HEK293T (cell line): Measurements from ENCODE around the gene AGBL4.

Source experiments
- CTCF ChIA-PET: fragments of 350-600 bp; formaldehyde crosslinking; extraction: SDS; loops from one replicate; lab custom pipeline; 2021; ENCODE audit warnings: antibody characterized with exemption, inconsistent platforms; lab: Yijun Ruan, JAX
- POLR2A ChIA-PET: fragments of 350-600 bp; formaldehyde crosslinking; extraction: SDS; loops from one replicate; lab custom pipeline; 2020; ENCODE audit warnings: antibody characterized with exemption, inconsistent platforms; lab: Yijun Ruan, JAX
- DNase-seq: peaks from one replicate; pipeline ENCODE4 v3.0.0; 2012; ENCODE audit warnings: mixed read lengths; ENCODE audit errors: extremely low spot score
- ARNT ChIP-seq: fragments of 450-650 bp; IDR thresholded peaks from 2 replicates; pipeline ENCODE4 v1.6.1; 2017; ENCODE audit warnings: mild to moderate bottlenecking
- BHLHE40 ChIP-seq: fragments of 450-650 bp; IDR thresholded peaks from 2 replicates; pipeline ENCODE4 v1.6.1; 2016; ENCODE audit warnings: mild to moderate bottlenecking, moderate library complexity, borderline replicate concordance
- CTBP1 ChIP-seq: fragments of 450-650 bp; IDR thresholded peaks from 2 replicates; pipeline ENCODE4 v1.6.1; 2016; ENCODE audit warnings: borderline replicate concordance
- ELF4 ChIP-seq: fragments of 450-650 bp; IDR thresholded peaks from 2 replicates; pipeline ENCODE4 v1.6.1; 2017; ENCODE audit warnings: antibody characterized with exemption
- FOXA1 ChIP-seq: fragments of 450-650 bp; IDR thresholded peaks from 2 replicates; pipeline ENCODE4 v1.6.1; 2016; ENCODE audit warnings: mild to moderate bottlenecking
- FOXK2 ChIP-seq: fragments of 450-650 bp; IDR thresholded peaks from 2 replicates; pipeline ENCODE4 v1.6.1; 2016; ENCODE audit warnings: mild to moderate bottlenecking
- FOXM1 ChIP-seq: fragments of 450-650 bp; IDR thresholded peaks from 2 replicates; pipeline ENCODE4 v1.6.1; 2017; ENCODE audit warnings: mild to moderate bottlenecking, borderline replicate concordance
- HDGF ChIP-seq: fragments of 450-650 bp; IDR thresholded peaks from 2 replicates; pipeline ENCODE4 v1.6.1; 2017; ENCODE audit warnings: antibody characterized with exemption, borderline replicate concordance
- L3MBTL2 ChIP-seq: fragments of 450-650 bp; conservative IDR thresholded peaks from 2 replicates; pipeline ENCODE4 v1.6.1; 2016; ENCODE audit warnings: mild to moderate bottlenecking
- LEF1 ChIP-seq: fragments of 450-650 bp; IDR thresholded peaks from 2 replicates; pipeline ENCODE4 v1.6.1; 2017; ENCODE audit warnings: mild to moderate bottlenecking, borderline replicate concordance
- NFRKB ChIP-seq: fragments of 450-650 bp; IDR thresholded peaks from 2 replicates; pipeline ENCODE4 v1.6.1; 2016; ENCODE audit warnings: mild to moderate bottlenecking, moderate library complexity
- PKNOX1 ChIP-seq: fragments of 450-650 bp; IDR thresholded peaks from 2 replicates; pipeline ENCODE4 v1.6.1; 2016
- SP1 ChIP-seq: fragments of 450-650 bp; IDR thresholded peaks from 2 replicates; pipeline ENCODE4 v1.6.1; 2017
- SUZ12 ChIP-seq: fragments of 450-650 bp; IDR thresholded peaks from 2 replicates; pipeline ENCODE4 v1.6.1; 2016; ENCODE audit warnings: mild to moderate bottlenecking
- TARDBP ChIP-seq: fragments of 450-650 bp; IDR thresholded peaks from 2 replicates; pipeline ENCODE4 v1.6.1; 2016
- ZNF384 ChIP-seq: fragments of 450-650 bp; IDR thresholded peaks from 2 replicates; pipeline ENCODE4 v1.6.1; 2016

AGBL4 gene

GRCh38 chr1:48803474-48803873, 1220.3 kb downstream of the AGBL4 start:
- no peak for DNase-seq
- ChIA-PET CTCF (interaction anchor here (0.9 to 1.6 kb wide), 2 partner anchors 14 to 126 kb away, joined by 5 read pairs; no protein-coding TSS in a partner anchor), POLR2A (no interaction called here)
- no peak for TF ChIP-seq BHLHE40

DNA sequence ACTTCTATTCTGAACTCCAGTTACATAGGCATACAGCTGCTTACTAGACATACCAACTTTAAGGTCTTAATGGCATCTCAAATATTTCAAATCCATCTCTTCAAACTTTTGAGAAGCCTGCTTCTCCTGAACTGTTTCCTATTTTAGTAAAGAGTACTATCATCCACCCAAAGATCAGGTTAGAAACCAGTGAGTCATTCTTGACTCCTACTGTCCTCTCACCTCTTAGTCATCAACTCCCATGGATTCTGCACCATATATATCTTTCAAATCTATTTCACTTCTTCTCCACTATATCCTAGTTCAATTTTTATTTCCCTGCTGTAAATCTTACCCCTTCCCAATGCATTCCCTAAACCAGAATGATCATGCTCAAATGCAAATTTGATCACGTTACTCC, 1228.9 kb downstream of the AGBL4 start:
- no peak for TF ChIP-seq ZNF384
- no peak for TF ChIP-seq HDGF
- TF ChIP-seq BHLHE40 = no peak
- TF ChIP-seq SUZ12 = no peak
- no peak for TF ChIP-seq PKNOX1
- TF ChIP-seq L3MBTL2 = no peak
- TF ChIP-seq FOXM1 = no peak
- no peak for TF ChIP-seq LEF1
- no peak for TF ChIP-seq SP1
- no peak for TF ChIP-seq CTBP1
- no peak for DNase-seq
- CTCF ChIA-PET = no interaction called here
- POLR2A ChIA-PET = no interaction called here

DNA sequence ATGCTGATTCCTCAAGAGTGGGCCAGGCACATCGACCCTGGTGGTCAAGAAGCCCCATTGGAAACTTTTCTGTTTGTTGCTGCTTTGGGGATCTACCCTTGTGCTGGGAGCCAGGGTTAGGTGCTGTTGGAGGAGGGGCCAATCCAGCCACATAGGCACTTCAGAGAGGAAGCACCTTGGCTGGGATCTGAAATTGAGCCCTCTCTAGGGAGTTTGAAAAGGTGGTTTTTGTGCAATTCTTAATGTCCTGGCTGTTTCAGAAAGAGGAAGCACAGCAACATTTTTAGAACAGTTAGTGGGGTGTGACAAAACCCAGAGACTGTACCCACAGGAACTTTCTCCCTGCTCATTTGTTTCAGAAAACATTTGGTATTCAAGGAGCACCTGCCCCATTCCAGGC, 1229.9 kb downstream of the AGBL4 start:
- CTCF ChIA-PET = no interaction called here

GRCh38 chr1:48792961-48793360, 1230.8 kb downstream of the AGBL4 start:
- ChIA-PET CTCF (no interaction called here), POLR2A (interaction anchor here (0.8 kb wide), 1 partner anchor 25 kb away, joined by 3 read pairs; no protein-coding TSS in a partner anchor)
- TF ChIP-seq L3MBTL2 = no peak
- no peak for TF ChIP-seq LEF1
- TF ChIP-seq ELF4 = no peak
- DNase-seq = no peak

More for the DNA sequence above, 1229.9 kb downstream of the AGBL4 start:
- TF ChIP-seq SP1 = no peak
- TF ChIP-seq HDGF = no peak
- no peak for TF ChIP-seq PKNOX1
- no peak for TF ChIP-seq ELF4
- TF ChIP-seq ZNF384 = no peak
- no peak for TF ChIP-seq NFRKB
- no peak for TF ChIP-seq FOXA1
- no peak for TF ChIP-seq FOXK2
- no peak for TF ChIP-seq L3MBTL2
- no peak for DNase-seq
- POLR2A ChIA-PET = no interaction called here

- ChIA-PET POLR2A (no interaction called here), CTCF (no interaction called here)
- TF ChIP-seq ARNT (no peak), ELF4 (no peak), LEF1 (no peak), CTBP1 (no peak), SUZ12 (no peak), ZNF384 (no peak), BHLHE40 (no peak), FOXM1 (no peak), HDGF (no peak), NFRKB (no peak), PKNOX1 (no peak), TARDBP (no peak), SP1 (no peak), FOXK2 (no peak), L3MBTL2 (no peak), FOXA1 (no peak)
- DNase-seq = no peak
Measured at GRCh38 chr1:48790397-48790796, 1233.4 kb downstream of the AGBL4 start.

- no peak for DNase-seq
- ChIA-PET POLR2A (no interaction called here), CTCF (no interaction called here)
- TF ChIP-seq PKNOX1 (no peak), L3MBTL2 (no peak), NFRKB (no peak), BHLHE40 (no peak)
Measured at GRCh38 chr1:48789903-48790302, 1233.9 kb downstream of the AGBL4 start.

- POLR2A ChIA-PET = no interaction called here
- CTCF ChIA-PET = no interaction called here
- no peak for DNase-seq
Measured at GRCh38 chr1:48785869-48786268, 1237.9 kb downstream of the AGBL4 start.

More at GRCh38 chr1:48785869-48786268, 1237.9 kb downstream of the AGBL4 start:
- TF ChIP-seq ZNF384 = no peak
- no peak for TF ChIP-seq SUZ12
- TF ChIP-seq L3MBTL2 = no peak
- no peak for TF ChIP-seq FOXM1
- no peak for TF ChIP-seq PKNOX1
- TF ChIP-seq ELF4 = no peak
- no peak for TF ChIP-seq BHLHE40
- TF ChIP-seq TARDBP = no peak
- TF ChIP-seq ARNT = no peak
- TF ChIP-seq LEF1 = no peak
- no peak for TF ChIP-seq FOXK2
- TF ChIP-seq FOXA1 = no peak
- no peak for TF ChIP-seq CTBP1
- no peak for TF ChIP-seq NFRKB
- TF ChIP-seq SP1 = no peak
- no peak for TF ChIP-seq HDGF
